Suprapubic skin (tissue), 4 donors: ENCODE measurements around the gene SIX3.

Experiments
- CTCF ChIP-seq, 2 donors: fragments of 200-600 bp in 1 of 2; fragments of 450-650 bp in 1 of 2; sonication (generic) in 1 of 2; IDR thresholded peaks; one replicate each; pipeline ENCODE4 v1.5.1; 2016 to 2019; ENCODE audit warnings: antibody characterized with exemption in 2 of 2, mild to moderate bottlenecking in 1 of 2, moderate library complexity in 1 of 2
- POLR2A ChIP-seq, 2 donors: fragments of 450-650 bp; IDR thresholded peaks; one replicate each; pipeline ENCODE4 v1.6.1; 2017; ENCODE audit warnings: antibody characterized with exemption in 2 of 2, mild to moderate bottlenecking in 2 of 2, moderate library complexity in 2 of 2
- POLR2AphosphoS5 ChIP-seq, 3 donors: sonication (generic); formaldehyde crosslinking; IDR thresholded peaks; one replicate each; pipeline ENCODE4 v1.6.1; 2017; ENCODE audit warnings: antibody characterized with exemption in 3 of 3

GRCh38 chr2:44912660-44913059 is 28.8 kb upstream of the SIX3 start:
- no peak for TF ChIP-seq POLR2A (IDR thresholded peaks at IDR 0.05)
- no peak for TF ChIP-seq CTCF (IDR thresholded peaks at IDR 0.05)
- TF ChIP-seq POLR2AphosphoS5 (IDR thresholded peaks at IDR 0.05): no peak
